Mammary epithelial cell (primary cell): Measurements from ENCODE around the gene SORD.
"Not testable (repeated sequence)": the region's sequence is repeated elsewhere in the genome, so short reads cannot be mapped to it uniquely, and the experiment has no call there.

ENCODE experiments used
- CTCF ChIP-seq, 2 donors: IDR thresholded peaks in 1 of 2; conservative IDR thresholded peaks in 1 of 2; 2 replicates each; pipeline ENCODE4 v1.5.1; 2011 to 2012; ENCODE audit warnings: inconsistent platforms in 2 of 2, low read length in 2 of 2, mild to moderate bottlenecking in 2 of 2, control low read depth in 1 of 2, low read depth in 1 of 2; ENCODE audit not compliant: insufficient read depth in 1 of 2; ENCODE audit errors: extremely low read depth in 1 of 2
- EZH2 ChIP-seq: IDR thresholded peaks from 2 replicates; pipeline ENCODE4 v1.6.1; 2012; ENCODE audit warnings: low read length, inconsistent platforms, borderline replicate concordance

- TF ChIP-seq CTCF (conservative IDR thresholded peaks at IDR 0.05 in 1 of 2, IDR thresholded peaks at IDR 0.05 in 1 of 2; ENCODE audit: extremely low read depth in 1 of 2, insufficient read depth in 1 of 2, low read depth in 1 of 2, low read length in 2 of 2); EZH2: not testable (repeated sequence)
Measured at GRCh38 chr15:44987711-44988110, 35.3 kb upstream of the SORD start.
